ENCODE measurements around the gene ZDHHC14.
"Not testable (repeated sequence)": the region's sequence is repeated elsewhere in the genome, so short reads cannot be mapped to it uniquely, and the experiment has no call there.

Gene ZDHHC14

DNA sequence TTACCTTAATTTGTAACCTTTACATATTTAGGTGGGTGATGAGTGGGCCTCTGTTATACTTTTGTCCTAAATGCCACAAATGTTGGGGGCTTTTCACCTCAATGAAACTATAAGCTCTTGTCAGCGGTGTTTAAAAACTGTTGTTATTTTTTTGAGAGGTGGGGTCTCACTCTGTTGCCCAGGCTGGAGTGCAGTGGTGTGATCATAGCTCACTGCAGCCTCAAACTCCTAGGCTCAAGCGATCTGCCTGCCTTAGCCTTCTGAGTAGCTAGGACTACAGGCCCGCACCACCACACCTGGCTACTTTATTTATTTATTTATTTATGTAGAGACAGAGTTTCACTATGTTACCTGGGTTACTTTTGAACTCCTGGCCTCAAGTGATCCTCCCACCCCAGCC is 66.7 kb downstream of the ZDHHC14 start:
- no peak for FAIRE-seq

DNA sequence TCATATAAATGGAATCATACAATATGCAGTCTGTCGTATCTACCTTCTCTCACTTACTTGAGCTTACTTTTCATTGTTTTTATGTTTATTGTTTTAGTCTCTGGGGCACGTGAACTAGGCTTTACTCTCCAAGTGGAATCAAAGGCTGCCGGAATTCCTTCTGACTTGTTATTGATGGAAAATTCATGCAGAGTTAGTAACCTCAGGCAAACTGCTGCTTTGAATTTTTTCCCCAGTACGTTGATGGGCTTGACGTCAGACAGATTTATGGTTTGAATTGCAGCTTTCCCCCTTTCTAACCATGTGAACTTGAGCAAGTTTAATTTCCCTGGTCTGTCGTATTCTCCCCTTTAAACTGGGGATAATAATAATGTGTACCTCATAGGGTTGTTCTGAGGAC is 68.6 kb downstream of the ZDHHC14 start:
- no peak for FAIRE-seq

DNA sequence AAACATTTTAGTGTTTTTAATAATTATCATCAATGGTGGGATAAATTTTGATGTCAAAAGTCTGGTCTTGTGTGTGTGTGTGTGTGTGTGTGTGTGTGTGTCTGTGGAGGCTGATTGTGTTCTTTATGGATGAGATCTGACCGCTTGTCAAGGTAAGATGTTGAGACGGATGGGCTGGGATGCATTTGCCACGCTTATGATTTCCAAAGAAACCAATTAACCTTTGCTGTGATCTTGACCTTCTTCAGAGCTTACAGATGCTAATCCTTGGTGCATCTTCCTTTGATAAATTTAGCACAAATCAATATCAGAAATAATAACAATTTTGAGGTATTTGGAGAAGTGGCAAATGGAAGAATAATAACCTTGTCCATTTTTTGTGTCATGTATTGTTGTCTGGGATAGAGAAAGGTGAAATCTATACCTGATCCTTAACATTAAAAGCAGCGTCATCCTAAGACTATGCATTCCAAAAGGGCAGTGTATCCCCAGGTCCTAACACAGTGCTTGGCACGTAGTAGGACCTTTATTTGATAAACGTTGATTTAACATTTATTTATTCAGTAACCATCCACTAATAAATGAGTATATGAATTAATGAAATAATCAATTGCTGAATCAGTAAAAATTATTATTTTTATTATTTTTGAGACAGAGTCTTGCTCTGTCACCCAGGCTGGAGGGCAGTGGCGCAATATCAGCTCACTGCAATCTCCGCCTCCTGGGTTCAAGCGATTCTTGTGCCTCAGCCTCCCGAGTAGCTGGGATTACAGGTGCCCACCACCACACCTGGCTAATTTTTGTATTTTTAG is 70.1 kb downstream of the ZDHHC14 start:
- no peak for FAIRE-seq

DNA sequence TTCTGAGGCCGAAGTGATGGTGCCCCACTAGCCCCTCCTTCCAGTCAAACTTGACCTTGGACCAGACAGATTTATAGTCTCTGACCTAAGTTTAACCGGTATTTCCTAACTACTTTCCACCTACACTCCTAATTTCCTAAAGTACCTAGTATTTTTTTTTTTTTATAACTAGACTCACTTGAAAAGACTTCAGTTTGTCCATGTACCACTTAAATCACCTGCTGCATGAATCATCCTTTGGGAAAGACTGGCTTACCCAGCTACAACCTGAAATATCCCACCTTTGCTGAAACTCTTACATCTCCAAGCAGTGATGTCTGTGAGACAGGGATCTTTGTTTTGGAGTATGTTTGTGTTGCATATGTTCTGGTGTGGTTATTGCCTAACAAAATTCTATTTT is 71.1 kb downstream of the ZDHHC14 start:
- no peak for FAIRE-seq

GRCh38 chr6:157453131-157453530 is 72.1 kb downstream of the ZDHHC14 start:
- FAIRE-seq = no peak

- no peak for FAIRE-seq
Observed at GRCh38 chr6:157453978-157454377, 73.0 kb downstream of the ZDHHC14 start.

DNA sequence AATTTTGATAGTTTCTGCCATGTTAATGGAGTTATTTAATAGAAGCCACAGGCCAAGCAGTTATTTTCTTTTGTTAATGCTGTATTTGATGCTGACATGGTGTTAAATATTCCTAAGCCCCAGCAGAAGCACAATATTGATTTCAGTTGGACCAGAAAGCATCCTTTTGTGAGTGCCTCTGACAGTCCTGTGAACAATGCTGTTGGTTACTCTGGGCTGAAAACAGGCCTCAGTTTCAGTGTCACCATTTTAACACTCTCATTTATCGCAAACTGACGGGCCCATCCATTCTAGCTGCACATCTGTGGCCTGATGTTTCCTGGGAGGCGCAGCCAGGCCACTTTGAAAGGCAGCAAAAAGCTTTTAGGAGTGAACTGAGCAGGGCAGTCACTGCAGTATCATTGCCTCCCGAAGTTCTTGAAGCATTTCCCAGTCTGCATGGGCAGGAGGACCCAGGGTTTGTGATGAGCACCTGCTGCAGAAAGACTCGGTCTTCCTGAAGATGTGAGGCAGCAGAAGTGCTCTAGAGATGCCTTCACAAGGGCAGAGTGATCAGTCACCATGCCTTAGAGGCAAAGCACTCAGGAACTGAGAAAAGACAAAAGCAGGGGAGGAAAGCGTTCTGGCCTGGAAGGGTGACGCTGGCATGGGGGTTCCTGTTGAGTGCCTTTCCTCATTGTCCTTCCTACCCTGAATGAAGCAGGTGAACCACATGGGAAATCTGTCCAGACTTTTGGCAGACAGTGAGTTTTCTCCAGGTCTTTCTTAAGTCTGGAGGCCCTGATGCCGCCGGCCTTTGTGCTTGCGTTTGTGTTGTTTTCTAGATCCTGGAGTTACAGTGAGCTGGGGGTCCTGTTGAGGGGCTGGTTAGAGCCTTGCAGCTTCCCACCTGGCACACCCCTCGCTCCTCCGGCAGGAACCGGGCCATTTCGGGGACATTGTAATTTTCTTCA is 74.0 kb downstream of the ZDHHC14 start:
- no peak for FAIRE-seq

GRCh38 chr6:157455731-157456523 is 74.9 kb downstream of the ZDHHC14 start:
- FAIRE-seq = no peak

- no peak for FAIRE-seq
Observed at GRCh38 chr6:157456524-157456829, 75.5 kb downstream of the ZDHHC14 start.

GRCh38 chr6:157457787-157458186 is 76.8 kb downstream of the ZDHHC14 start:
- no peak for FAIRE-seq

DNA sequence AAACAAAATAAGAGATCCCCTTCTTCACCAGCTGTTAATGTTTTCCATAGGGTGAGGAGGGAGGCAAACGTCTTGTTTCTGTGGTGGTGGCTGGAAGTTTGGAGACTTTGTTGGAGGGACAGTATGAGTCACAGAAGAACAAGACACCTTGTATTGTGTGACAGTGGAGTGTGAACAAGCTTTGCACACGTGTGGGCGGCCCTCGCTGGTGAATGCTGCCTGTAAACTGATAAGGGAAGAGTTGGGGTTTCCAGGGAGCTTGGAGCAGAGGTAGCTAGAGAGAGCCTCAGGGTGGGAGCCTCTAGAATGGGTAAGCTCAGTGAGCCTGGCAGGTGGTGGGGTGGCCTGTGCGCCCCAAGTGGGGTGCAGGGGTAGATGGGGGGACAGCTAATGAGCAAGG is 78.3 kb downstream of the ZDHHC14 start:
- no peak for FAIRE-seq

DNA sequence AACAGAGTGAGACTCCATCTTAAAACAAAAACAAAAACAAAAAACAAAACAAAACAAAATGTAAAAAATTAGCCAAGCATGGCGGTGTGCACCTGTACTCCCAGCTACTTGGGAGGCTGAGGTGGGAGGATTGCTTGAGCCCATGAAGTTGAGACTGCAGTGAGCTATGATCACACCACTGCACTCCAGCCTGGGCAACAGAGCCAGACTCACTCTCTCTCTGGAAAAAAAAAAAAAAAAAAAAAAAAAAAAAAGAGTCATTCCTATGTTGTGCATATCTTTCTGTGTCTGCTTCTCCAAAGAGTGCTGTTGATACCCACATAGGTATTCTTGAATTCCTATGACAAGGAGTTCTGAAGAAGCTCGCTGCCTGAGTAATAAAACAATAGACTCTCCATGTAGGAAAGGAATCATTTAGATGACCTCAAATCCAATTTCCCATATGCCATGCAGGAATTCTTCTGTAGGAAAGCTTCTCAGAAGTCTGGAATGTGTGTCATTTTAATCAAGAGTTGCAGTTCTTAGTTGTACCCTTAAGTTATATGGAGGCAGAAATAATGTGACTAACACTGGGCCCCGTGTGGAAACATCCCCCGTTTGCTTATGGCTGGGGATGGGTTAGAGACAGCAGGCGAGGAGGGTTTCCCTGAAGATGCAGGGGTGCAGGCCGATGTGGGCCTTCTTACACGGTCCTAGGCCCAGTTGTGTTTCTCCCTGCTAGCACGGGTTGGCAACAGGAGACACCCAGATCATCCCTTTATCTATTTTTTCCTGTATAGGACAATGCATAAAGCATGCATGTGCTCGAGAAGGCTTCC is 79.4 kb downstream of the ZDHHC14 start:
- FAIRE-seq = no peak

DNA sequence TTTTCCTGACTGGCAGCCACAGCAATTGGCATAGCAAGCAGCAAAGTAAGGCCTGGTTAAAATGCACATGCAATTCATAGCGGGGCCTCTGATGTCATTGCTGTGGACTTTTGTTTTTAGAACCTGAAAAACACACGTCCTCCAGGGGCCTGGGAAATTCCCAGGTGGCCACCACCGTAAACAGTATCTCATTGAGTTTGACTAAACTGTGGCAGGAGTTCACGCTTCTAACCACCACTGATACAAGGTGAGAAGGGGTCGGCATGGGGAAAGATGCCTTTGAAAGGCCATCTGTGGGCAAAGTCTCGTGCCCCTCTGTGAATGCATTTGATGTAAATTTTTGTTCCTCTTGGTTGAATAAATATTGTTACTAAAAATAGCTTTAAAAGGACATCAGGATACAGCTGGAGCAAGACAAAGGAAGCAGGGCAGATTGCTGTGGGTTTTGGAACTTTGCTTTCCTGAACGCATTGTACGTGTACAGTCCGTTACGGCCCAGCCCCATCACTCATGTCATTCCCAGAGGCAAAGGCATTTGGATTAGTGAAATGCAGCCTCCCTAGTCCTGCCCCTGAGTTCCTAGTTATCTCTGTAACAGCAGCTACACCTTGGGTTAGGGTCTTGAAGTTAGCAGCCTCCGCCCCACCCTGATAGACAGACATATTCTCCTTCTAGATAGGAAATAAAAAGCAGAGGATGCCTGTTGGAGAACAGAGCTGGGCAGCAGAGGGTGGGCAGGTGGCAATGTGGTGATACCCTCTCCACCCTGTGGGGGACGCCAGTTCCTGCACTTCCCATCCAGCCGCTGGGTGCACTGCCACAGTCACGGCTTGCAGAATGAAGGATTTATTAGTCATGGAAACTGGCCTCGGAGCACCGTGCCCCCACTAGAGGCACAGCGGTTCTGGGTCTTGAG is 80.3 kb downstream of the ZDHHC14 start:
- no peak for FAIRE-seq

GRCh38 chr6:157462956-157463742 is 82.2 kb downstream of the ZDHHC14 start:
- FAIRE-seq = no peak

DNA sequence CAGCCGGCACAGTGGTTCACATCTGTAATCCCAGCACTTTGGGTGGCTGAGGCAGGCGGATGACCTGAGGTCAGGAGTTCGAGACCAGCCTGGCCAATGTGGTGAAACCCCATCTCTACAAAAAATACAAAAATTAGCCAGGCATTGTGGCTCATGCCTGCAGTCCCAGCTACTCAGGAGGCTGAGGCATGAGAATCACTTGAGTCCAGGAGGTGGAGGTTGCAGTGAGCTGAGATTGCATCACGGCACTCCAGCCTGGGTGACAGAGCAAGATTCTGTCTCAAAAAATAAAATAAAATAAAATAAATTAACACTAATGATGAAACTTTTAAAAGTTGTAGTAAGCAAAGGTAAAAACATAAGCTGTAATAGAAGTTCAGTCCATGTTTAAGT is 82.7 kb downstream of the ZDHHC14 start:
- not testable (repeated sequence) for FAIRE-seq

DNA sequence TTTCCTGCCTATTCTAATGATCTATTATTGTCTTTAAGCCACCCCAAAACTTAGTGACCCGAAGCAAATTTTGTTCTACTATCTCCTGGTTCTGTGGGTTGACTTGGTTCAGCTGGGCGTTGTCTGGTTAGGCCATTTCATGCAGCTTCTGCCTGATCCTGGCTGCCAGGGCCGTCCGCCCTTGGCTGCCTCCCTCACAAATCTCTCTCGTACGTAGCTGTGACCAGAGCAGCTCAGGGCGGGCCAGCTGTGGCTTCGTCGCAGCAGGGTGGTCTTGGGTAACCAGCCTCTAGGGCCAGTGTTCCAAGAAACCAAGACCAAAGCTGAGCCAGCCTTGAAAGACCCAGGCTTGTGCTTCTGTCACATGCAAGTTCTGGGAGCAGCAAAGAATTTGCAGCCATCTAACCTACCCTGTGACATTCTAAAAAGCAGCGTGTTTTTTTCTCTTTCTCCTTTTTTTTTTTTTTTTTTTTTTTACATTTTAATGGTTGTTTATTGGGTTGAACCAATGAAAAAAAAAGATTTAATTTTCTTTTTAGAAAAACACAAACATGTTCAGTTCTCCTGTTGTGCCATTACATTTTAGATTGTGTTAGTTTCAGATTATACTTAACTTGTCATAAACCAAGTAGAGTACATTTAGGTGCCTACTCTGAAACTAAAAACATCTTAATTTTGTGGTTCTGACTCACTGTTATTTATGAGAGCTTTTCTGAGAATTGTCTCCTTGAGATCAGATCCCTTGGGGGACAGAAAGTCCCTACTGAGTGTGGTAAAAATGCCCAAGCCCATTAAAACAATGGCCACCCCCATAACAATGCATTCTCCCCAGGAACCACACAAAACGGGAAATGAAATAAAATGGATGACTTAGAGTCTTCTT is 83.9 kb downstream of the ZDHHC14 start:
- FAIRE-seq = no peak

DNA sequence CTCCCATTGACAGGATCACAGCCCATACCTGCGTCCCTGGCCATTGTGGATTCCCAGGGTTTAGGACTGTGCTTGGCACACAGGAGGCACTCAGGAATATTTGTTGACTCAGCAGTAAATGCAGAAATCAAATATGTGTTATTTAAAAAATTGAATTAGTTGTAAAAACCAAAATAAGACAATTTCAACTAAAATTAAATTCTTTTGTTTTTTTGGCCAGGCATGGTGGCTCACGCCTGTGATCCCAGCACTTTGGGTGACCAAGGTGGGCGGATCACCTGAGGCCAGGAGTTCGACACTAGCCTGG is 85.3 kb downstream of the ZDHHC14 start:
- FAIRE-seq = no peak

DNA sequence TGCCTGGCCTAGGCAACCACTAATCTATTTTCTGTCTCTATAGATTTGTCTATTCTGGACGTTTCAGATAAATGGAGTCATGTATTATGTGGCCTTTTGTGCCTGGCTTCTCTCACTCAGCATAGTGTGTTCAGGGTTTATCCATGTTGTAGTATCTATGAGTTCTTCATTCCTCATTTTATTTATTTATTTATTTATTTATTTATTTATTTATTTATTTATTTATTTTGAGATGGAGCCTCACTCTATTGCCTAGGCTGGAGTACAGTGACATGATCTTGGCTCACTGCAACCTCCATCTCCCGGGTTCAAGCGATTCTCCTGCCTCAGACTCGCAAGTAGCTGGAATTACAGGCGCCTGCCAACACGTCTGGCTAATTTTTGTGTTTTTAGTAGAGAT is 86.3 kb downstream of the ZDHHC14 start:
- FAIRE-seq = not testable (repeated sequence)

DNA sequence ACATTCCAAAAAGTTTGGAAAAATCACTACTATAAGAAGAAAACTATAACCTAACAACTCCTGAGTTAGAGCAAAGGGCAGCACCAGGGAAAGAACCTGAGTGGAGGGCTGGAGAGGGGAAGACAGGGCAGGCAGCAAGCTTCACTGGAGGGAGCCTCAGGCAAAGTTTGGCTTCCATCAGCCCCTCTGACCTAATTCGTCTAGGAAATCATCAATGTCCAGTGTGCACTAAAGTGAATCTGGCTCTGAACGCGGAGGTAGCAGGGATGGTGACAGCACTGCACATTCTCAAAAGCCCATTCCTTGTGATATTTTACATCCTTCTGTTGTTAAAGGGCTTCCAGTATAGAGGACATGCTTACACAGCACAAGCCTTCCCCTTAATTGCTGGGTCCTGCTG is 87.1 kb downstream of the ZDHHC14 start:
- FAIRE-seq = no peak
